T-helper 2 cell (primary cell): ENCODE results near the gene LGALS14.
"Not testable (repeated sequence)": the region's sequence is repeated elsewhere in the genome, so short reads cannot be mapped to it uniquely, and the experiment has no call there.

Experiments
- DNase-seq, 5 experiments: peaks; one replicate each; pipeline versions ENCODE4 v3.0.0 to v3.0.0-alpha.2; 2012 to 2022

LGALS14 gene

DNA sequence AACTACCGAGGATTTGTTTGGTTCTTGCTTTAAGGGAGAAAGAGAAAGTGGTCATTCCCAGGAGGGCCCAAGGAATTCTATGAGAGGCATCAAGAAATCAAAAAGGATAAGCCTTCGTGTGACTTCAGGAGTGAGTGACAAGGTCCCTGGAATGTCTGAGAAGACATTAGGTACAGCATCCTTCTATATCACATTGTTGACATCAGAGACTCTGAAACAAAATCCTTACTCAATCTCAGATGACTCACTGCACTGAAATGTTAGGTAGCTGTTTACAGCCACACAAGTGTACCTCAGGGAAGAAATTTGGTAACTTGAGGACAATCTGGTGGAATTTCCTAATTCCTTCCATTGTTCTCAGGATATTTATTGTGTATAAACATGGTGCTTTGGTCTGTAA, 7.9 kb upstream of the LGALS14 start:
- DNase-seq, result no peak

- DNase-seq, result no peak
These were observed 5.7 kb upstream of the LGALS14 start for GRCh38 chr19:39698535-39698934.

- DNase-seq, result no peak
These were observed 3.0 kb upstream of the LGALS14 start for GRCh38 chr19:39701291-39701690.

DNA sequence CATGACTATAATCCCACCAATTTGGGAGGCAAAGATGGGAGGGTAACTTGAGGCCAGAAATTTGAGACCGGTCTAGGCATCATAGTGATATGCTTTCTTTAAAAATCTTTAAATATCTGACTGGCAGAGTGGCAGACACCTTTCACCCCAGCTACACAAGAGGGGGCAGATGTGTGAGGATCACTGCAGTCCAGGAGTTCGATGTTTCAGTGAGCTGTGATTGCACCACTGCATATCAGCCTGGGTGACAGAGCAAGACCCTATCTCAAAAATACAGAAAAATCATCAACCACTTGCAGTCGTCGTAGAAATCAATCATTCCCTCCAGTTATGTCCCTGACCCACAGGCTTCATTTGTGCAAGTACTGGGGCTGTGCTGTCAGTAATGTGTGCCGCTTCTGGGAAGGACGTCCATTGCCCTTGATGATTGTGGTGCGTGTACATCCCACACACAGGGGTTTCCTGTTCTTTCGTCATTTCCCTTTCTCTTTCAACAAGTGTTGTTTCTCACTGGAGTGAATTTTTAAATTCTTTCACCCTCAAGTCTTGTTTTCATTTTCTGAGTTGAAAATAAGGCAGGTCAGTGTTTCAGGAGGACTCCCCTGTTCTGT, 1.4 kb downstream of the LGALS14 start:
- DNase-seq, result peak in 2 of 5 experiments; percentile 10 to 74

- no peak for DNase-seq
These were observed 4.3 kb downstream of the LGALS14 start for GRCh38 chr19:39708594-39708993.

GRCh38 chr19:39709026-39709872, 5.0 kb downstream of the LGALS14 start:
- no peak for DNase-seq

DNA sequence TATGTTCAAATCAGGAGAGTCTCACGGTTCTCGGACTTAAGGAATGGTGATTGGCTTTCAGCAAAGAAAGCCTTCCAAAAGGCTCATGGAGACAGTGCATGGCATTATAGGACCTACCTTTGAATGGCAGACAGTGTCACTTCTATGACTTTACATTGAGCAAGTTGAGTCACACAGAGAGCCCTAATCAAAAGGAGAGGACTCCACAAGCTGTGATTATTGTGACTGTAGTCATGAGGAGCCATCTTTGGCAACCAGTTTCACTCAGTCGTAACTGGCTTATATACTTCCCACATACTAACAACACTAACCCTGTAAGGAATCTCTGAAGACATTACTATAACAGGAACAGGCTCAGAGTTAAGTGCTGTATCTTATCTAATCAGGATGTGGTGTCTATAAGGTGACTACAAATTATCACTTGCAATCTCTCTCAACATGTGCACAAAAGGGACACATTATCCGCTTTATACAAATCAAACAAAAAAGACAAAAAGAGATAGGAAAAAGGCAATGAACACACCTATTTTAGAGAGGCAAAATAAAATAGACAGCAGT, 6.1 kb downstream of the LGALS14 start:
- peak in 1 of 5 experiments; percentile 77 for DNase-seq

- DNase-seq, result not testable (repeated sequence)
These were observed 15.9 kb downstream of the LGALS14 start for GRCh38 chr19:39720144-39720543.

- DNase-seq, result no peak
These were observed 21.7 kb downstream of the LGALS14 start for GRCh38 chr19:39725995-39726394.

DNA sequence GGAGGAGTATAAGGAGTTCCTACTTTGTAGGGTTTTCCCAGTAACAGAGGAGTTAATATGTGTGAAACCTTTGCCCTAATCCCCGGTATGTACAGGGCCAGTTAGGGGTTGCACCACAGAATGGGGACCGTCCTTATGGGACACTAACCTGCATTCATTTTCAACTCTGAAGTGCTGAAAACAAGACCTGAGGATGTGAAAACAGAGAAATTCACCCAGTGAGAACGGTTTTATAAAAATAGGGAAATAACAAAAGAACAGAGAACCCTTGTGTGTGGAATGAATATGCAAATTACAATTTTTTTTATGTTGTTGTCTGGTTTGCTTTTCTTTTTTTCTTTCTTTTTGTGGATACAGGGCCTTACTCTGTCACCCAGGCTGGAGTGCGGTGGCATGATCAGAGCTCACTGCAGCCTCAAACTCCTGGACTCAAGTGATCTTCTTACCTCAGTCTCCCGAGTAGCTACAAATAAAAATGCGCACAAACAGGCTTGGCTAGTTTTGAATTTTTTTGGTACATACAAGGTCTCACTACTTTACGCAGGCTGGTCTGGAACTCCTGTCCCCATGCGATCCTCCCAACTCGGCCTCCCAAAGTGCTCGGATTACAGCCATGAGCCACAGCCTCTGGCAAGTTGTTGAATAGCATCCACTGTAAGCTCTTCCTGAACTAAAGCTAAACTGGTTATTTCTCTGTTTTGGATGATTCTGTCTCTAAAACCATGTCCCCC, 23.0 kb downstream of the LGALS14 start:
- no peak for DNase-seq

GRCh38 chr19:39728040-39728439, 23.8 kb downstream of the LGALS14 start:
- DNase-seq, result no peak

DNA sequence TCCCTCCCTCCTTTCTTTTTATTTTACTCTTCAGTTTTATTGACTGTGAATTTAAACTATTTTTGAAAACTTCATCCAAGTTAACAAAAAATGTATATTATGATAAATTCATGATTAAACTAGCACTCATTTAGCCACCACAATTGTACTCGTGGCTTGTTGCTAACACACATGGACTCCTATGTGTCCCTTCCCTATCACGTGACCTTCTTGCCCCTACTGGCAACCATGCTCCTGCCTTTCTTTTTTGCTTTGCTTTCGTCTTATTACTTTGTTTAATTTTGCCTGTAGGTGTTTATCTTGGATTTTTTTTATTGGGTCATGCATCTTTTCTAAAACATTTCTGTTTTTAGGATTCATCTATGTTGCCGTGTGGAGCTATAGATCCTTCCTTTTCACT, 25.3 kb downstream of the LGALS14 start:
- no peak for DNase-seq

- DNase-seq, result no peak
These were observed 27.4 kb downstream of the LGALS14 start for GRCh38 chr19:39731685-39732084.

GRCh38 chr19:39733841-39734240, 29.6 kb downstream of the LGALS14 start:
- DNase-seq, result no peak

GRCh38 chr19:39735688-39736087, 31.4 kb downstream of the LGALS14 start:
- no peak for DNase-seq

- no peak for DNase-seq
These were observed 31.8 kb downstream of the LGALS14 start for GRCh38 chr19:39736088-39736487.

DNA sequence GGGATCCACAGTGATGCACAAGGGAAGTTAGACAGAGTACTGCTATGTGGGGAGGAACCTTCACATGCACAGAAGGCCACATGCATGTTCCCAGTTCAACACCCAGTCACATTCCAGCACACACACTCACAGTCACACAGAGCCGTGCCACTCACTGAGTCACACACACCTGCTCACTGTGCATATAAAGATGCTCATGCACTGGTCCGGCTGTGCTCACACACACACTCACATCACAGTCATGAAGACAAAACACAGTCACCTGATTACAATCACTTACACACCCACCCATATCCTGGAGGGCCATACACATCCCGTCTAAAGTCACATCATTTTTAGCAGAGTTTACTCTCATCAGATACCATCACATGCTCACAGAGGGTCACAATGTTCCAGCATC, 33.1 kb downstream of the LGALS14 start:
- DNase-seq, result peak in 1 of 5 experiments; percentile 72

GRCh38 chr19:39737891-39738290, 33.6 kb downstream of the LGALS14 start, which contains the start of gene CLC:
Gene CLC, minus strand, starts transcription at chr19:39738029. Its CDS starts 77 bp downstream, at chr19:39737952.
- no peak for DNase-seq

GRCh38 chr19:39738814-39739213, 34.5 kb downstream of the LGALS14 start:
- DNase-seq, result no peak

DNA sequence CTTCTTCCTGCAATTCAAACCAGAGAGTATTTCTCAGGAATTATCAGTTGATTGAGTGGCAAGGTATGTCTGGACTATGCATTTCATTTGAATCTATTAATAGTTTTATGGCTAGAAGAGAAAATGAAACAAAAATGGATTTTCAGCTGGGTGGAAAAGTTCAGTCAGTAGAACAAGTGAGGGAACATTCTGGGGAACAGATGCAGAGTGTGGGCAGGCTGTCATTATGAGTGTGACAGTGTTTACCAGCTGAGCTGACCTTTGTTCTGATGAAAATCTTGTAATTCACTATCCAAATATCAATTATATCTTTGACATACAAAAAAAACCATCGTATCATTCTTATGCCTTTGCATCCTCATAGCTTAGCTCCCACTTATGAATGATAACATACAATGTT, 36.1 kb downstream of the LGALS14 start:
- peak in 1 of 5 experiments; percentile 46 for DNase-seq

DNA sequence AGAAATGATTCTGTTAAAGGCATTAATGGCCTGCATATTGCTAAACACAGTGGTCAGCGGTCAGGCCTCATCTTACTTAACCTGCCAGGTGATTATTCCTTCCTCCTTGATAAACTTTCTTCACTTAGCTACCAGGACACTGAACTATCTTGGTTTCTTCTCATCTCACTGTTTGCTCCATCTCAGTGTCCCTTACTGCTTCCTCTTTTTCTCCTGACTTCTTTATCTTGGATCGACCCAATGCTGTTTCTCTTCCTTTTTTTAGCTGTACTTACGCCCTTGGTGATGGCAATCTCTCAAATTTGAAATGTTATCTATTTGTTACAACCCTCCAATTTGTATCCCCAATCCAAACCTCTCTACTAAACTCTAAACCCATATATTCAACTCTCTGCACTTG, 41.4 kb downstream of the LGALS14 start:
- DNase-seq, result no peak

- DNase-seq, result no peak
These were observed 42.7 kb downstream of the LGALS14 start for GRCh38 chr19:39746836-39747529.

GRCh38 chr19:39749981-39750380, 45.7 kb downstream of the LGALS14 start:
- no peak for DNase-seq
